Skeletal muscle satellite cell (primary cell): ENCODE results near the gene MLNR.

Experiments
- H3K27me3 ChIP-seq: 2 replicates; pipeline ENCODE4 v1.7.0; 2013; ENCODE audit warnings: low read length; ENCODE audit not compliant: control insufficient read depth, insufficient read depth
- H3K36me3 ChIP-seq: 2 replicates; pipeline ENCODE4 v1.7.0; 2013; ENCODE audit warnings: mild to moderate bottlenecking, control low read depth, low read length; ENCODE audit not compliant: insufficient read depth
- H3K4me1 ChIP-seq: 2 replicates; pipeline ENCODE4 v1.7.0; 2013; ENCODE audit warnings: low read length; ENCODE audit not compliant: control insufficient read depth, insufficient read depth
- H3K4me2 ChIP-seq: 2 replicates; pipeline ENCODE4 v1.7.0; 2013; ENCODE audit warnings: mild to moderate bottlenecking, low read length
- H3K4me3 ChIP-seq: 2 replicates; pipeline ENCODE4 v1.7.0; 2013; ENCODE audit warnings: low read length
- H3K9ac ChIP-seq: 2 replicates; pipeline ENCODE4 v1.7.0; 2013; ENCODE audit warnings: mild to moderate bottlenecking, low read depth, low read length, moderate library complexity
- H3K9me3 ChIP-seq: replicated peaks from 2 replicates; pipeline ENCODE4 v1.7.0; 2013; ENCODE audit warnings: mild to moderate bottlenecking, control low read depth, low read length

The MLNR gene

GRCh38 chr13:49234741-49235140 lies 14.6 kb downstream of the MLNR start:
- Histone ChIP-seq H3K27me3 (no peaks in the 10 kb centered on the region), H3K9me3 (no peaks in the 10 kb centered on the region), H3K4me1 (no peaks in the 10 kb centered on the region), H3K36me3 (no peaks in the 10 kb centered on the region), H3K4me3 (no peak overlapping the region), H3K4me2 (no peak overlapping the region), H3K9ac (no peak overlapping the region)

- Histone ChIP-seq H3K36me3 (no peaks in the 10 kb centered on the region), H3K4me2 (no peak overlapping the region), H3K9ac (no peak overlapping the region), H3K9me3 (no peaks in the 10 kb centered on the region), H3K4me1 (no peaks in the 10 kb centered on the region), H3K27me3 (no peaks in the 10 kb centered on the region), H3K4me3 (no peak overlapping the region)
These were observed 15.8 kb downstream of the MLNR start for GRCh38 chr13:49235856-49236431.

GRCh38 chr13:49238621-49239020 lies 18.5 kb downstream of the MLNR start:
- Histone ChIP-seq H3K4me3 (no peak overlapping the region), H3K27me3 (no peaks in the 10 kb centered on the region), H3K9me3 (no peaks in the 10 kb centered on the region), H3K4me1 (no peaks in the 10 kb centered on the region), H3K36me3 (no peaks in the 10 kb centered on the region), H3K4me2 (no peak overlapping the region), H3K9ac (no peak overlapping the region)

- Histone ChIP-seq H3K4me3 (no peak overlapping the region), H3K9ac (no peak overlapping the region), H3K9me3 (no peaks in the 10 kb centered on the region), H3K36me3 (no peaks in the 10 kb centered on the region), H3K27me3 (peaks cover 6% of the 10 kb centered on the region), H3K4me1 (no peaks in the 10 kb centered on the region), H3K4me2 (no peak overlapping the region)
These were observed 19.9 kb downstream of the MLNR start for GRCh38 chr13:49240017-49240416.

GRCh38 chr13:49241296-49241695 lies 21.2 kb downstream of the MLNR start:
- Histone ChIP-seq H3K9ac (no peak overlapping the region), H3K9me3 (no peaks in the 10 kb centered on the region), H3K4me1 (no peaks in the 10 kb centered on the region), H3K36me3 (no peaks in the 10 kb centered on the region), H3K27me3 (peaks cover 6% of the 10 kb centered on the region), H3K4me2 (no peak overlapping the region), H3K4me3 (no peak overlapping the region)

GRCh38 chr13:49245101-49245500 lies 25.0 kb downstream of the MLNR start:
- Histone ChIP-seq H3K36me3 (no peaks in the 10 kb centered on the region), H3K4me2 (no peak overlapping the region), H3K4me1 (no peaks in the 10 kb centered on the region), H3K4me3 (no peak overlapping the region), H3K9me3 (no peaks in the 10 kb centered on the region), H3K9ac (no peak overlapping the region), H3K27me3 (peaks cover 6% of the 10 kb centered on the region)

- H3K9ac ChIP-seq, result peak overlapping the region; percentile 89
- no peaks in the 10 kb centered on the region for H3K36me3 ChIP-seq
- peak overlapping the region; percentile 97 for H3K4me2 ChIP-seq
- no peaks in the 10 kb centered on the region for H3K4me1 ChIP-seq
- H3K4me3 ChIP-seq, result peak overlapping the region; percentile 90
- peaks cover 6% of the 10 kb centered on the region for H3K27me3 ChIP-seq
- no peaks in the 10 kb centered on the region for H3K9me3 ChIP-seq
These were observed 26.9 kb downstream of the MLNR start for GRCh38 chr13:49246850-49247642.

GRCh38 chr13:49247643-49248621 lies 27.8 kb downstream of the MLNR start, which contains the start of gene CDADC1:
Gene CDADC1 (plus strand): TSS chr13:49247925. CDS start chr13:49248038, 113 bp downstream.
- Histone ChIP-seq H3K9ac (peak within 1 kb of the TSS; percentile 89), H3K9me3 (no peaks in the 10 kb centered on the region)

GRCh38 chr13:49248622-49249002 lies 28.5 kb downstream of the MLNR start:
- Histone ChIP-seq H3K36me3 (no peaks in the 10 kb centered on the region), H3K27me3 (peaks cover 6% of the 10 kb centered on the region), H3K9me3 (no peaks in the 10 kb centered on the region), H3K4me3 (peak overlapping the region; percentile 90), H3K4me2 (peak overlapping the region; percentile 97), H3K4me1 (no peaks in the 10 kb centered on the region), H3K9ac (peak overlapping the region; percentile 89)

More at GRCh38 chr13:49247643-49248621, 27.8 kb downstream of the MLNR start, which contains the start of gene CDADC1:
- peaks cover 6% of the 10 kb centered on the region for H3K27me3 ChIP-seq
- no peaks in the 10 kb centered on the region for H3K4me1 ChIP-seq
- H3K4me2 ChIP-seq, result peak within 1 kb of the TSS; percentile 97
- peak within 1 kb of the TSS; percentile 90 for H3K4me3 ChIP-seq
- H3K36me3 ChIP-seq, result no peaks in the 10 kb centered on the region

- Histone ChIP-seq H3K36me3 (peaks cover 11% of the 10 kb centered on the region), H3K9me3 (no peaks in the 10 kb centered on the region), H3K27me3 (no peaks in the 10 kb centered on the region), H3K4me3 (no peak overlapping the region), H3K4me1 (no peaks in the 10 kb centered on the region), H3K4me2 (no peak overlapping the region), H3K9ac (no peak overlapping the region)
These were observed 31.2 kb downstream of the MLNR start for GRCh38 chr13:49251326-49251725.

GRCh38 chr13:49253310-49253709 lies 33.2 kb downstream of the MLNR start:
- Histone ChIP-seq H3K4me1 (no peaks in the 10 kb centered on the region), H3K9ac (no peak overlapping the region), H3K4me2 (no peak overlapping the region), H3K27me3 (no peaks in the 10 kb centered on the region), H3K9me3 (no peaks in the 10 kb centered on the region), H3K4me3 (no peak overlapping the region), H3K36me3 (peaks cover 18% of the 10 kb centered on the region)
